HG02943 (cell line): ENCODE results near the gene ZDHHC22.

Experiments
- ATAC-seq: cut with Tn5 transposase; IDR thresholded peaks from one replicate; pipeline ENCODE4 v1.9.1; 2021; ENCODE audit warnings: mild to moderate bottlenecking, low read depth, moderate library complexity; ENCODE audit not compliant: unreplicated experiment

The ZDHHC22 gene

GRCh38 chr14:77086017-77086727 is 55.4 kb downstream of the ZDHHC22 start:
- no peak for ATAC-seq

GRCh38 chr14:77085538-77085937 is 56.1 kb downstream of the ZDHHC22 start:
- ATAC-seq = no peak

GRCh38 chr14:77084985-77085384 is 56.6 kb downstream of the ZDHHC22 start:
- no peak for ATAC-seq

- no peak for ATAC-seq
Measured at GRCh38 chr14:77083082-77083481, 58.5 kb downstream of the ZDHHC22 start.

GRCh38 chr14:77082356-77082755 is 59.2 kb downstream of the ZDHHC22 start:
- no peak for ATAC-seq
